ENCODE results near the gene ZPBP2.
"Not testable (repeated sequence)": the region's sequence is repeated elsewhere in the genome, so short reads cannot be mapped to it uniquely, and the experiment has no call there.

The ZPBP2 gene

DNA sequence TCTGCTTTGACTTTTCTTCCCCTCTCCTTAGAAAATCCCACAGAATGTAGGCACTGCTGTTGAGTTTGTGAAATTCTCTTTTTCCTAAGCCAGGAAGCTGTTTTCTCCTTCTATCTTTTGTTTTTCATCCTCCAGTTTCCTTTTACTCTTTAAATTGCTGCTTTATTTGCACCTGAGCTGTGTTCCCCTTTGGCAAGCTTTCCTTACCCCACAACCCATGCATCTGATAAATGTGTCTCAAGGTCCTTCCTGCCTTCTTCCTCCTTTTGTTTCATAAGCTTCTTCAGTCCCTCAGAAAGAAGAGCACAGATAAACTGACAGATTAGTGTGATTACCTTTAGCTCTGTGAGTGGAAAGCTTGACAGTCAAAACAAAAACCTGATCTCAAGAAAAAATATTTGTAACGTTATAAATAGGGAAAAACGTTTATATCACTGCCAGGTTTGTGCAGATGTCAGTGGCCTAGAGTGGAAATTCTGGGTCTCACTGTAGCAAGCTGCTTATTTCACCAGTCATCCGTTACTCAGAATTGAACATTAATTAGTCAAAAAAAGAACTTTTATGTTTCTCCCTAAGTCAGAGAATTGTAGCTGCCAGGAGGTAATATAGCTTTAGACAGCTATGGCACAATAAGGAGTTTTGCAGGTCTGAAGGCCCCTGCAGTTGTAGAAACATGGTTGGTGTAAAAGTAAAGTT, 26.8 kb downstream of the ZPBP2 start:
- Histone ChIP-seq H3K27ac (ENCODE audit: low read length) (no peak overlapping the region), H3K27me3 (ENCODE audit: control insufficient read depth, insufficient read depth, low read length) (no peaks in the 10 kb centered on the region), H3K4me1 (ENCODE audit: control insufficient read depth, low read depth, low read length) (no peaks in the 10 kb centered on the region), H3K9me3 (ENCODE audit: control insufficient read depth, low read depth, low read length) (no peaks in the 10 kb centered on the region), H3K36me3 (ENCODE audit: control insufficient read depth, low read depth, low read length) (no peaks in the 10 kb centered on the region), H3K4me3 (ENCODE audit: low read length) (no peak overlapping the region), H3K9ac (ENCODE audit: low read length) (no peak overlapping the region)

DNA sequence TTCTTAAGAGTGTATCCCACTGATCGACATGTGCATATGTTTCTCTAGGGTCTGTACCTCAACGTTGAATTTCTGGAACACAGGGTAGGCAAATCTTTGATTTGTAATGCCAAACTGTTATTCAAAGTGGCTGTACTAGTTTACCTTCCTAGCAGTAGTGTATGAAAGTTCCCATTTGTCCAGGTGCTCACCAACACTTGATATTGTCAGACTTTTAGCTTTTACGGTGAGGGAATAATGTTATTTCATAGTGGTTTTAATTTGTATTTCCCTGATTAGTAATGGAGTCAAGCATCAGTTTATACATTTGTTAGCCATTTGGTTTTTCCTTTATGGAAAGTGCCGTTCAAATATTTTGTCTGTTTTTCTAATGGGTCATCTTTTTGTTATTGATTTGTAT, 30.1 kb downstream of the ZPBP2 start:
- no peak overlapping the region for H3K27ac ChIP-seq (ENCODE audit: low read length)
- no peaks in the 10 kb centered on the region for H3K36me3 ChIP-seq (ENCODE audit: control insufficient read depth, low read depth, low read length)
- H3K9ac ChIP-seq (ENCODE audit: low read length): no peak overlapping the region
- no peaks in the 10 kb centered on the region for H3K27me3 ChIP-seq (ENCODE audit: control insufficient read depth, insufficient read depth, low read length)
- no peak overlapping the region for H3K4me3 ChIP-seq (ENCODE audit: low read length)
- H3K4me1 ChIP-seq (ENCODE audit: control insufficient read depth, low read depth, low read length): no peaks in the 10 kb centered on the region
- no peaks in the 10 kb centered on the region for H3K9me3 ChIP-seq (ENCODE audit: control insufficient read depth, low read depth, low read length)

DNA sequence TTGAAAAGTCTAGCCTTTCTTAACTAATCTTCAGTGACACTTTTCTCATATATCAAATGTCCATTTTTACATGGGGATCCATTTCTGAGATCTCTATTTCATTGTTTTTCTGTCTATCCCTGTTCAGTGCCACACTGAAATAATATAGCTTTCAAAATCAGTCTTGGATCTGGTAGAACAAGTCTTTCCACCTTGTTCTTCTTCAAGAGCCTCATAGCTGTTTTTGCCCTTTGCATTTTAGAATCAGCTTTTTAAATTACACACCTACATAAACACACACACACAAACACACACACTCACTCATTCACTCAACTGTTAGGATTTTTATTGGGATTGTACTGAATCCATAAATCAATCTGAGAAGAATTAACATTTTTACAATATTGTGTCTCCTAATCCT, 31.2 kb downstream of the ZPBP2 start:
- H3K27ac ChIP-seq (ENCODE audit: low read length): no peak overlapping the region
- H3K4me1 ChIP-seq (ENCODE audit: control insufficient read depth, low read depth, low read length): no peaks in the 10 kb centered on the region

DNA sequence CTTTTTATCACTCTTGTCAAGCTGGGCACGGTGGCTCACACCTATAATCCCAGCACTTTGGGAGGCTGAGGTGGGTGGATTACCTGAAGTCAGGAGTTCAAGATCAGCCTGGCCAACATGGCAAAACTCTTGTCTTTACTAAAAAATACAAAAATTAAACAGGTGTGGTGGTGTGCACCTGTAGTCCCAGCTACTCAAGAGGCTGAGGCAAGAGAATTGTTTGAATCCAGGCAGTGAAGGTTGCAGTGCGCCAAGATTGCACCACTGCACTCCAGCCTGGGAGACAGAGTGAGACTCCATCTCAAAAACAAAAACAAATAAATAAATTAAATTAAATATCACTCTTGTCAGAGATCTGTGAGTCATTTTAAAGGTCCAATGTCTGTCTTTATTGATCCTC, 34.0 kb downstream of the ZPBP2 start:
- not testable (repeated sequence) for H3K4me3 ChIP-seq (ENCODE audit: low read length); H3K36me3 ChIP-seq (ENCODE audit: control insufficient read depth, low read depth, low read length); H3K9ac ChIP-seq (ENCODE audit: low read length); H3K4me1 ChIP-seq (ENCODE audit: control insufficient read depth, low read depth, low read length); H3K9me3 ChIP-seq (ENCODE audit: control insufficient read depth, low read depth, low read length); H3K27ac ChIP-seq (ENCODE audit: low read length); H3K27me3 ChIP-seq (ENCODE audit: control insufficient read depth, insufficient read depth, low read length)

More for the DNA sequence above, 31.2 kb downstream of the ZPBP2 start:
- H3K4me3 ChIP-seq (ENCODE audit: low read length): no peak overlapping the region
- H3K9me3 ChIP-seq (ENCODE audit: control insufficient read depth, low read depth, low read length): no peaks in the 10 kb centered on the region
- H3K9ac ChIP-seq (ENCODE audit: low read length): no peak overlapping the region
- H3K36me3 ChIP-seq (ENCODE audit: control insufficient read depth, low read depth, low read length): no peaks in the 10 kb centered on the region
- no peaks in the 10 kb centered on the region for H3K27me3 ChIP-seq (ENCODE audit: control insufficient read depth, insufficient read depth, low read length)

DNA sequence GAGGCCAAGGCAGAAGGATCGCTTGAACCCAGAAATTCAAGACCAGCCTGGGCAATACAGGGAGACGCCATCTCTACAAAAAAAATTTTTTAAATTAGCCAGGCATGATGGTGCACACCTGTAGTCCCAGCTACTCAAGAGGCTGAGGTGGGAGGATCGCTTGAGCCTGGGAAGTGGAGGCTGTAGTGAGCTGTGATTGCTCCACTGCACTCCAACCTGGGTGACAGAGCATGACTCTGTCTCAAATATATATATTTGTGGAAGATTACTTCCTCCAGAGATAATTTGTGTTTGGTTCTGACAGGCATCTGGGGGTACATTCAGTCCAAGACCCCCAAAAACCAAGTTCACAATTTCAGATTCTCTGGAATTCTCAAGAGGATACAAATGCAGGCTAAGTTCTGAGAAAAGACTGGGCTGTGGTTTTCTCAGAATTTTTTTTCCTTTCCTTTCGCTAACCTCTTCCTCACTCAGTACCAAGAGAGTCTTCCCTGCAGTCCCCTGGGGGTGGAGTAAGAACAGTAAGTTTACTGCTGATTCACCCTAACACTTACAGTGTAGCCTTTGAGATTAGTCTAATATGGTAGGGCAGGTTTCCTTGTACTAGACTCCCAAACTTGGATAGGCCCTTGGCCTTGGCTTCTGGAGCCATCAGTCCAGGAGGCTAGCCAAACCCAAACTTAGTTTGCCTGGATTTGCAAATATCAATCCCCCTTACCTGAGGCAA, 35.3 kb downstream of the ZPBP2 start:
- H3K27ac ChIP-seq (ENCODE audit: low read length): no peak overlapping the region
- H3K4me3 ChIP-seq (ENCODE audit: low read length): no peak overlapping the region
- H3K9me3 ChIP-seq (ENCODE audit: control insufficient read depth, low read depth, low read length): no peaks in the 10 kb centered on the region
- H3K9ac ChIP-seq (ENCODE audit: low read length): no peak overlapping the region
- H3K36me3 ChIP-seq (ENCODE audit: control insufficient read depth, low read depth, low read length): peaks cover 4% of the 10 kb centered on the region
- H3K27me3 ChIP-seq (ENCODE audit: control insufficient read depth, insufficient read depth, low read length): no peaks in the 10 kb centered on the region
- no peaks in the 10 kb centered on the region for H3K4me1 ChIP-seq (ENCODE audit: control insufficient read depth, low read depth, low read length)

DNA sequence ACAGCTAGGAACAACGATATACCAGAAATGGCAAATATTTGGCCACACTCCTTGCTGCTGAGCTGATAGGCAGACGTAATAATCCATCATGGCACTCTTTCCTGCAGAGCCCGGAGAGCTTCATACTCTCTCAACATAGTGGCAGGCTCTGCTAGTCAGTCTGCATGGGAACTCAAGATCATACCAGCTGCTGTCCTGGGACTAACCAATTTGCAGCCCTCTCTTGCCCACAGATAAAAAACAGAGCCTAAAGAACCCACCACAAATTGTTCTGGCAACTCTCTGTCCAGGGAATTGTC, 36.9 kb downstream of the ZPBP2 start:
- Histone ChIP-seq H3K9me3 (ENCODE audit: control insufficient read depth, low read depth, low read length) (no peaks in the 10 kb centered on the region), H3K9ac (ENCODE audit: low read length) (no peak overlapping the region), H3K4me3 (ENCODE audit: low read length) (no peak overlapping the region), H3K27ac (ENCODE audit: low read length) (no peak overlapping the region), H3K4me1 (ENCODE audit: control insufficient read depth, low read depth, low read length) (no peaks in the 10 kb centered on the region), H3K36me3 (ENCODE audit: control insufficient read depth, low read depth, low read length) (peaks cover 4% of the 10 kb centered on the region), H3K27me3 (ENCODE audit: control insufficient read depth, insufficient read depth, low read length) (no peaks in the 10 kb centered on the region)

DNA sequence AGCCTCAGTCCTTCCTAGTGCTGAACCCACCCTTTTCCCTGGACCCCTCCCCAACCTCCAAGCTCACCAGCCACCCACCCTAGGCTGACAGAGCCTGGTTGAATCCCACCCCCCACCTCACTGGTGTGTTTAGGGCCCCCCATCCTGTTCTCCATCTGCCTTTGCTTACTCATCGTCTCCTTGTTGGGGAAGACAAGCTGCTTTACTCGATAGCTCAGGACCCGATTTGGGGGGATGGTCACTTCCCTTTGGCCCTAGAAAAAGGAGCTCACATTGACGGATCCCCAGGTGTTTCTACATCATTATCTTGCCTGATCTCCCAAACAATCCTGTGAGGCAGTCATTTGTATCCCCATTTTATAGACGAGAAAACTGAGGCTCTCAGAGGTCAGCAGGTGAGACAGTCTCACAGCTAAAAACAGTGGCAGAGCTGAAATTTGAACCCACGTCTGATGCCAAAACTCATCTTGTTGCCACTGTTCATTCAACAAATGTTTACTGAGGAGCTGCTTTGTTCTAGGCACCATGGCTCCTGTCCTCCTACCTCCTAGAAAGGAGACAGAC, 40.9 kb downstream of the ZPBP2 start:
- Histone ChIP-seq H3K36me3 (ENCODE audit: control insufficient read depth, low read depth, low read length) (peaks cover 12% of the 10 kb centered on the region), H3K27me3 (ENCODE audit: control insufficient read depth, insufficient read depth, low read length) (no peaks in the 10 kb centered on the region), H3K9me3 (ENCODE audit: control insufficient read depth, low read depth, low read length) (no peaks in the 10 kb centered on the region), H3K9ac (ENCODE audit: low read length) (no peak overlapping the region), H3K27ac (ENCODE audit: low read length) (no peak overlapping the region), H3K4me1 (ENCODE audit: control insufficient read depth, low read depth, low read length) (no peaks in the 10 kb centered on the region), H3K4me3 (ENCODE audit: low read length) (no peak overlapping the region)

DNA sequence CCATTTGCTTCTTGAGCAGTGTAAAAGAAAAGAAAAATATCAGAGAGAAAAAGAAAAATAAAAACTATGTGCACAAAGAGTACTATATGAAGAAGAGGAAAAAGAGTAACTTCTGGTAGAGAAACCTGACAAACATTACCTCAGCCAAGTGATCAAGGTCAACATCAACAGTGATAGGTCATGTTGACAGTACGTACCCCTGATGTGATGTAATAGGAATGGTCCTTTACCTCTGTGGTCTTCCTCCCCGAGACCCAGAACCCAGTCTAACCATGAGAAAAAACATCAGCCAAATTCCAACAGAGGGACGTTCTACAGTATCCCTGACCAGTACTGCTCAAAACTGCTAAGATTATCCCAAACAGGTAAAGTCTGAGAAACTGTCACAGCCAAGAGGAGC, 46.0 kb downstream of the ZPBP2 start:
- Histone ChIP-seq H3K4me1 (ENCODE audit: control insufficient read depth, low read depth, low read length) (no peaks in the 10 kb centered on the region), H3K9me3 (ENCODE audit: control insufficient read depth, low read depth, low read length) (no peaks in the 10 kb centered on the region), H3K4me3 (ENCODE audit: low read length) (no peak overlapping the region), H3K27ac (ENCODE audit: low read length) (no peak overlapping the region), H3K27me3 (ENCODE audit: control insufficient read depth, insufficient read depth, low read length) (no peaks in the 10 kb centered on the region), H3K9ac (ENCODE audit: low read length) (no peak overlapping the region), H3K36me3 (ENCODE audit: control insufficient read depth, low read depth, low read length) (peaks cover 8% of the 10 kb centered on the region)

DNA sequence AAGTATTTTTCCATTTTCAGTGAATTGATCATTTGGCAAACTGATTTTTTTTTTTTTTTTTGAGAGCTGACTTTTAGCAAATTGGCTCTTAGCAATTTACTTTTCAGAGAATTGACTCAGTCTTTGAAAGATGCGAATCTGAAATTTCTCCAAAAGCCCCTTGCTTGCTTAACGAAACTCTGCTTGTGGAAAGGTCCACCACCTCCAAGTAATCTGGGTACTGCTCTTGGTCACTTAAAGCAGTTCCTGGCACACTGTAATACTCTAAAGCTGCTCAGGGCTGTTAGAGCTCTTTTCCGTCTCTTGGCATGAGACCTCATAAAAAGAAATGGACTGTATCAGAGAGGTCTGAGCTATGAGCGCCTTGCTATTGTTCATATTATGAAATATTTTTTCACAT, 47.6 kb downstream of the ZPBP2 start:
- Histone ChIP-seq H3K27me3 (ENCODE audit: control insufficient read depth, insufficient read depth, low read length) (no peaks in the 10 kb centered on the region), H3K9me3 (ENCODE audit: control insufficient read depth, low read depth, low read length) (no peaks in the 10 kb centered on the region), H3K36me3 (ENCODE audit: control insufficient read depth, low read depth, low read length) (peaks cover 8% of the 10 kb centered on the region), H3K27ac (ENCODE audit: low read length) (no peak overlapping the region), H3K9ac (ENCODE audit: low read length) (no peak overlapping the region), H3K4me3 (ENCODE audit: low read length) (no peak overlapping the region), H3K4me1 (ENCODE audit: control insufficient read depth, low read depth, low read length) (no peaks in the 10 kb centered on the region)

DNA sequence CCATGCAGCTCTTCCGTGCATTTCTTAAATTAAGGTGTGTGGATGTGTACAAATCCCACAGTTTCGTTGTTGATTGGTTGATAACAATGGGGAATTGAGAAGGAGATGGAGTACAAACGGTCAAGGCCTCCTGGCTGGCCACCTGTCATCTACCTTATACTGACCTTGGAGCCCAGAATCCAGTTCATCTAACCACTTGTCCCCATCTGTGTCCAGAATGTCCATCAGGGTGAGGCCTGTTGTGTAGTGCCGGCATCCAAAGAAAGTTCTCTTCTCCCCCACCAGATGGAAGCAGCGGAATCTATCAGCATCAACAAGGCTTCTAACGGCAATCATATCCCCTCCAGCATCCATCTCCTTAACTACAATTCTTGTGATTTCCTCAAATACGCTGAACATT, 48.9 kb downstream of the ZPBP2 start:
- no peak overlapping the region for H3K4me3 ChIP-seq (ENCODE audit: low read length)
- H3K27me3 ChIP-seq (ENCODE audit: control insufficient read depth, insufficient read depth, low read length): no peaks in the 10 kb centered on the region
- peaks cover 5% of the 10 kb centered on the region for H3K36me3 ChIP-seq (ENCODE audit: control insufficient read depth, low read depth, low read length)
- no peak overlapping the region for H3K27ac ChIP-seq (ENCODE audit: low read length)
- H3K4me1 ChIP-seq (ENCODE audit: control insufficient read depth, low read depth, low read length): no peaks in the 10 kb centered on the region
- no peak overlapping the region for H3K9ac ChIP-seq (ENCODE audit: low read length)
- H3K9me3 ChIP-seq (ENCODE audit: control insufficient read depth, low read depth, low read length): no peaks in the 10 kb centered on the region

DNA sequence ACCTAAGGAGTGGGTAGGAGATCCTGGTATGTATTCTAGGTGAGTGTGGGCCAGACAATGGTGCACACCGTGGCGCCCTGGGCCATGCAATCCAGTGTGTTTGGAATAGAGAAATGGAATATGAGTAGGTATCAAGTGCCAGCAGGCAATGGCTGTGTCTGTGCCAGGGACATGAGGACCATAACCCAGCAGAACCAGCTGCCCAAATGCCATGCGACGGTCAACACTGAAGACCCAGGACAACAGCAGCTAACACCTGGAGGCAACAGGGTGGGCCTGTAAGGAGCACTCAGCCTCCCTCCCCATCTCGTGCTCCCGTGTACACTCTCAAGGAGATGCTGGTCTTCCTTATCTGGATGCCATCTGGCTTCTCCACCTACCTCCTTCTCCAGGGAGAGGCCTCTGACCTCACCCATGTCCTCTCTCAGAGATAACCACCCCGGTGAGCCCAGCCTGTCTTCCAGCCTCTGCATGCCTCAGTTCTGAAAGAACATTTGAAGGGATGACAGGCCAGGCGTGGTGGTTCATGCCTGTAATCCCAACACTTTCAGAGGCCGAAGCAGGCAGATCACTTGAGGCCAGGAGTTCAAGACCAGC, 51.2 kb downstream of the ZPBP2 start:
- peaks cover 22% of the 10 kb centered on the region for H3K36me3 ChIP-seq (ENCODE audit: control insufficient read depth, low read depth, low read length)
- H3K4me3 ChIP-seq (ENCODE audit: low read length): no peak overlapping the region
- H3K9ac ChIP-seq (ENCODE audit: low read length): no peak overlapping the region
- H3K9me3 ChIP-seq (ENCODE audit: control insufficient read depth, low read depth, low read length): no peaks in the 10 kb centered on the region
- H3K27me3 ChIP-seq (ENCODE audit: control insufficient read depth, insufficient read depth, low read length): no peaks in the 10 kb centered on the region
- no peaks in the 10 kb centered on the region for H3K4me1 ChIP-seq (ENCODE audit: control insufficient read depth, low read depth, low read length)
- H3K27ac ChIP-seq (ENCODE audit: low read length): no peak overlapping the region

Measured in iPS-18a (cell line).